IMR-90 (cell line): Measurements from ENCODE around the gene TBCC. TPM values are rescaled to one million over a fixed set of nuclear protein-coding genes. Genes with fewer than 3 reads are reported as not detected.

Experiments used
- ATAC-seq: fragments of 200-7000 bp; cut with Tn5 transposase; 2 replicates; pipeline ENCODE4 v1.9.1; 2020; ENCODE audit warnings: low read depth, mild to moderate bottlenecking, moderate library complexity
- BruUV-seq: library from RNA; stranded (reverse); fragments of 400-500 nt; replicated peaks from 2 replicates; lab custom pipeline; 2021; lab: Mats Ljungman, UMichigan
- CTCF ChIA-PET: fragments of 300-600 bp; formaldehyde crosslinking; extraction: SDS; loops from one replicate; lab custom pipeline; 2021; ENCODE audit warnings: antibody characterized with exemption; lab: Yijun Ruan, JAX
- POLR2A ChIA-PET: fragments of 300-600 bp; sonication (Branson Sonifier 250); formaldehyde crosslinking; loops from one replicate; lab custom pipeline; 2022; ENCODE audit warnings: antibody characterized with exemption; ENCODE audit not compliant: unreplicated experiment; lab: Charles Lee
- DNase-seq: peaks from one replicate; pipeline ENCODE4 v3.0.0; 2013
- H2AFZ ChIP-seq: replicated peaks from 2 replicates; pipeline ENCODE3; 2013; ENCODE audit warnings: low read length, mild to moderate bottlenecking; ENCODE audit not compliant: poor library complexity
- H2AK5ac ChIP-seq: 2 replicates; pipeline ENCODE4 v1.6.1; 2013; ENCODE audit warnings: low read depth, low read length, inconsistent platforms
- H2AK9ac ChIP-seq: replicated peaks from 2 replicates; pipeline ENCODE3; 2013; ENCODE audit warnings: mild to moderate bottlenecking, low read depth, low read length, moderate library complexity; ENCODE audit not compliant: poor library complexity
- H2BK120ac ChIP-seq: 2 replicates; pipeline ENCODE4 v1.6.1; 2013; ENCODE audit warnings: low read depth, low read length, inconsistent platforms
- H2BK15ac ChIP-seq: 3 replicates; pipeline ENCODE4 v1.6.1; 2013; ENCODE audit warnings: low read depth, low read length, inconsistent platforms
- H2BK20ac ChIP-seq: 2 replicates; pipeline ENCODE4 v1.6.1; 2013; ENCODE audit warnings: low read depth, mild to moderate bottlenecking, inconsistent platforms, low read length, moderate library complexity
- H2BK5ac ChIP-seq: 2 replicates; pipeline ENCODE4 v1.6.1; 2013; ENCODE audit warnings: mild to moderate bottlenecking, low read depth, low read length, inconsistent platforms; ENCODE audit not compliant: poor library complexity, severe bottlenecking
- H3K14ac ChIP-seq: replicated peaks from 2 replicates; pipeline ENCODE4 v1.6.1; 2013; ENCODE audit warnings: low read depth, low read length, inconsistent platforms
- H3K18ac ChIP-seq: 2 replicates; pipeline ENCODE4 v1.6.1; 2013; ENCODE audit warnings: low read depth, low read length, control low read depth
- H3K23ac ChIP-seq: 2 replicates; pipeline ENCODE4 v1.6.1; 2013; ENCODE audit warnings: low read depth, low read length, inconsistent platforms
- H3K27ac ChIP-seq: 2 replicates; pipeline ENCODE4 v1.5.1; 2013; ENCODE audit warnings: mild to moderate bottlenecking, control low read depth, low read length; ENCODE audit not compliant: insufficient read depth
- H3K27me3 ChIP-seq: 2 replicates; pipeline ENCODE4 v1.6.1; 2013; ENCODE audit warnings: low read length; ENCODE audit not compliant: control insufficient read depth, insufficient read depth
- H3K36me3 ChIP-seq: 2 replicates; pipeline ENCODE4 v1.6.1; 2013; ENCODE audit warnings: low read length, mixed read lengths; ENCODE audit not compliant: control insufficient read depth, insufficient read depth
- H3K4ac ChIP-seq: 2 replicates; pipeline ENCODE4 v1.6.1; 2013; ENCODE audit warnings: low read depth, low read length, inconsistent platforms
- H3K4me1 ChIP-seq: 2 replicates; pipeline ENCODE4 v1.6.1; 2013; ENCODE audit warnings: low read length, mixed read lengths; ENCODE audit not compliant: control insufficient read depth, insufficient read depth
- H3K4me2 ChIP-seq: 2 replicates; pipeline ENCODE4 v1.6.1; 2013; ENCODE audit warnings: low read depth, mild to moderate bottlenecking, control low read depth, low read length, moderate library complexity
- H3K4me3 ChIP-seq: 2 replicates; pipeline ENCODE4 v1.5.1; 2013; ENCODE audit warnings: low read depth, mild to moderate bottlenecking, control low read depth, low read length, moderate library complexity; ENCODE audit not compliant: insufficient read depth
- H3K56ac ChIP-seq: 2 replicates; pipeline ENCODE4 v1.6.1; 2013; ENCODE audit warnings: low read length, inconsistent platforms; ENCODE audit not compliant: insufficient read depth; ENCODE audit errors: extremely low read depth
- H3K79me1 ChIP-seq, 2 experiments: 2 replicates each; pipeline ENCODE4 v1.6.1; 2013; ENCODE audit warnings: low read length in 2 of 2, inconsistent platforms in 1 of 2, low read depth in 1 of 2
- H3K9ac ChIP-seq: 2 replicates; pipeline ENCODE4 v1.6.1; 2013; ENCODE audit warnings: low read depth, low read length, control low read depth
- H3K9me1 ChIP-seq: 2 replicates; pipeline ENCODE4 v1.6.1; 2013; ENCODE audit warnings: low read length, inconsistent platforms; ENCODE audit not compliant: insufficient read depth
- H3K9me3 ChIP-seq: 2 replicates; pipeline ENCODE4 v1.6.1; 2013; ENCODE audit warnings: low read length; ENCODE audit not compliant: control insufficient read depth, insufficient read depth
- H4K20me1 ChIP-seq: 2 replicates; pipeline ENCODE4 v1.6.1; 2013; ENCODE audit warnings: low read length, inconsistent platforms; ENCODE audit not compliant: insufficient read depth
- H4K5ac ChIP-seq: 2 replicates; pipeline ENCODE4 v1.6.1; 2013; ENCODE audit warnings: mild to moderate bottlenecking, low read depth, low read length, control low read depth
- H4K8ac ChIP-seq, 2 experiments: 2 replicates each; pipeline ENCODE4 v1.6.1; 2013; ENCODE audit warnings: low read depth in 2 of 2, low read length in 2 of 2, control low read depth in 1 of 2, inconsistent platforms in 1 of 2
- H4K91ac ChIP-seq: 2 replicates; pipeline ENCODE4 v1.6.1; 2013; ENCODE audit warnings: low read depth, low read length, inconsistent platforms; ENCODE audit not compliant: insufficient read depth
- BHLHE40 ChIP-seq: fragments of 150-350 bp; IDR thresholded peaks from 2 replicates; pipeline ENCODE4 v1.6.1; 2016; ENCODE audit warnings: mild to moderate bottlenecking, low read depth, low read length
- CHD1 ChIP-seq: IDR thresholded peaks from 2 replicates; pipeline ENCODE4 v1.6.1; 2012; ENCODE audit warnings: low read depth, low read length, improper control_type of control experiment
- FOS ChIP-seq: fragments of 150-350 bp; IDR thresholded peaks from 2 replicates; pipeline ENCODE4 v1.6.1; 2016; ENCODE audit warnings: low read depth, low read length
- MAZ ChIP-seq: IDR thresholded peaks from 2 replicates; pipeline ENCODE4 v1.6.1; 2012; ENCODE audit warnings: low read depth, mild to moderate bottlenecking, low read length, improper control_type of control experiment, moderate library complexity, borderline replicate concordance
- POLR2A ChIP-seq: IDR thresholded peaks from 2 replicates; pipeline ENCODE4 v1.6.1; 2012; ENCODE audit warnings: mild to moderate bottlenecking, low read depth, low read length
- RCOR1 ChIP-seq: IDR thresholded peaks from 2 replicates; pipeline ENCODE4 v1.6.1; 2012; ENCODE audit warnings: mild to moderate bottlenecking, low read length, improper control_type of control experiment; ENCODE audit not compliant: insufficient replicate concordance
- RFX5 ChIP-seq: IDR thresholded peaks from 2 replicates; pipeline ENCODE4 v1.8.0; 2012; ENCODE audit warnings: low read depth, mild to moderate bottlenecking, low read length, moderate library complexity
- SMC3 ChIP-seq: fragments of 150-350 bp; IDR thresholded peaks from 2 replicates; pipeline ENCODE4 v1.6.1; 2016; ENCODE audit warnings: low read depth, mild to moderate bottlenecking, antibody characterized with exemption, low read length, moderate library complexity
- WGBS, 2 experiments: methylation state at CpG; one replicate each; pipeline versions ENCODE4 v1.1.5 to v1.1.7; 2013; ENCODE audit warnings: missing lambda C conversion rate in 2 of 2; ENCODE audit not compliant: insufficient read length in 1 of 2; ENCODE audit errors: extremely low coverage in 2 of 2; 5-methylcytosine and 5-hydroxymethylcytosine counted together
- dilution Hi-C: fragments of 300-500 bp; cut with HindIII; formaldehyde crosslinking; loops from one replicate; pipeline ENCODE4 v1.14.3; 2018; ENCODE audit warnings: low sequenced_read_pairs; ENCODE audit not compliant: unreplicated experiment
- in situ Hi-C: fragments of 300-500 bp; cut with MboI; formaldehyde crosslinking; loops from 3 replicates; pipeline ENCODE4 v1.14.3; 2019; ENCODE audit warnings: low sequenced_read_pairs, inconsistent platforms, mixed read lengths
- intact Hi-C: fragments of 100-400 bp; cut with micrococcal nuclease; formaldehyde crosslinking; loops from 2 replicates; pipeline ENCODE4 v1.10.0; 2022
- polyA plus RNA-seq, 3 experiments: library from polyadenylated mRNA; depleted of rRNA; stranded (reverse); fragments of >200 nt; gene quantifications; 2 replicates each; pipeline ENCODE4 v1.2.3, GENCODE V29; 2012; ENCODE audit warnings: low replicate concordance in 1 of 3
- total RNA-seq: library from RNA; depleted of rRNA; stranded (reverse); fragments of >200 nt; gene quantifications from 2 replicates; pipeline ENCODE4 v1.2.3, GENCODE V29; 2012
- TF ChIP-seq, protein P1 (sequence below): fragments of 150-350 bp; IDR thresholded peaks from 2 replicates; pipeline ENCODE4 v1.6.1; 2016; ENCODE audit warnings: low read depth, mild to moderate bottlenecking, low read length, moderate library complexity, borderline replicate concordance

The TBCC gene
- total and polyA plus RNA-seq, 2 of the 4 experiments (the other 2 are of a cell fraction) = 23.0 to 32.6 TPM

GRCh38 chr6:42769836-42770235 lies 23.9 kb upstream of the TBCC start:
- H4K20me1 ChIP-seq = no peaks in the 10 kb centered on the region
- H2BK5ac ChIP-seq = no peak overlapping the region
- H3K4me2 ChIP-seq = no peak overlapping the region
- no peak overlapping the region for H2BK15ac ChIP-seq
- WGBS, 2 experiments = no CpG with 5 or more reads among the region's 2 CpGs
- H3K36me3 ChIP-seq = no peaks in the 10 kb centered on the region
- H3K27ac ChIP-seq = no peak overlapping the region
- no peak for ATAC-seq
- intact Hi-C loops = no loop called here
- no peak overlapping the region for H2BK20ac ChIP-seq
- H3K9ac ChIP-seq = no peak overlapping the region
- H3K9me1 ChIP-seq = peaks cover 8% of the 10 kb centered on the region
- ChIA-PET POLR2A (interaction anchor here (0.9 kb wide), 1 partner anchor 13 kb away, joined by 13 read pairs; no protein-coding TSS in a partner anchor), CTCF (no interaction called here)
- no peak overlapping the region for H4K5ac ChIP-seq
- no peak for DNase-seq
- no peak overlapping the region for H3K18ac ChIP-seq
- no peak overlapping the region for H3K4me3 ChIP-seq
- H3K23ac ChIP-seq = no peak overlapping the region
- no peak overlapping the region for H2BK120ac ChIP-seq
- peaks cover 5% of the 10 kb centered on the region; the same call in 1 of the 2 replicates for H3K4me1 ChIP-seq
- no peak overlapping the region for H4K91ac ChIP-seq
- no TSS peak for BruUV-seq
- H4K8ac ChIP-seq = no peak overlapping the region
- peaks cover 0 to 5% of the 10 kb centered on the region in 2 experiments; a peak in 1 of 4 replicates for H3K79me1 ChIP-seq
- H3K56ac ChIP-seq = no peak overlapping the region
- TF ChIP-seq POLR2A (no peak), RCOR1 (no peak), FOS (no peak), CHD1 (no peak), MAZ (no peak), RFX5 (no peak), BHLHE40 (no peak), SMC3 (no peak)
- TF ChIP-seq, protein P1, sequence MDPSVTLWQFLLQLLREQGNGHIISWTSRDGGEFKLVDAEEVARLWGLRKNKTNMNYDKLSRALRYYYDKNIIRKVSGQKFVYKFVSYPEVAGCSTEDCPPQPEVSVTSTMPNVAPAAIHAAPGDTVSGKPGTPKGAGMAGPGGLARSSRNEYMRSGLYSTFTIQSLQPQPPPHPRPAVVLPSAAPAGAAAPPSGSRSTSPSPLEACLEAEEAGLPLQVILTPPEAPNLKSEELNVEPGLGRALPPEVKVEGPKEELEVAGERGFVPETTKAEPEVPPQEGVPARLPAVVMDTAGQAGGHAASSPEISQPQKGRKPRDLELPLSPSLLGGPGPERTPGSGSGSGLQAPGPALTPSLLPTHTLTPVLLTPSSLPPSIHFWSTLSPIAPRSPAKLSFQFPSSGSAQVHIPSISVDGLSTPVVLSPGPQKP = no peak
- dilution Hi-C loops = no loop called here
- H2AK9ac ChIP-seq = no peak overlapping the region
- H3K9me3 ChIP-seq = no peaks in the 10 kb centered on the region
- H2AK5ac ChIP-seq = no peak overlapping the region
- no peaks in the 10 kb centered on the region for H3K27me3 ChIP-seq
- no peak overlapping the region for H3K4ac ChIP-seq
- H2AFZ ChIP-seq = no peak overlapping the region
- in situ Hi-C loops = no loop called here
- H3K14ac ChIP-seq = no peak overlapping the region
